ENCODE results near the gene PMM2.

Gene PMM2

DNA sequence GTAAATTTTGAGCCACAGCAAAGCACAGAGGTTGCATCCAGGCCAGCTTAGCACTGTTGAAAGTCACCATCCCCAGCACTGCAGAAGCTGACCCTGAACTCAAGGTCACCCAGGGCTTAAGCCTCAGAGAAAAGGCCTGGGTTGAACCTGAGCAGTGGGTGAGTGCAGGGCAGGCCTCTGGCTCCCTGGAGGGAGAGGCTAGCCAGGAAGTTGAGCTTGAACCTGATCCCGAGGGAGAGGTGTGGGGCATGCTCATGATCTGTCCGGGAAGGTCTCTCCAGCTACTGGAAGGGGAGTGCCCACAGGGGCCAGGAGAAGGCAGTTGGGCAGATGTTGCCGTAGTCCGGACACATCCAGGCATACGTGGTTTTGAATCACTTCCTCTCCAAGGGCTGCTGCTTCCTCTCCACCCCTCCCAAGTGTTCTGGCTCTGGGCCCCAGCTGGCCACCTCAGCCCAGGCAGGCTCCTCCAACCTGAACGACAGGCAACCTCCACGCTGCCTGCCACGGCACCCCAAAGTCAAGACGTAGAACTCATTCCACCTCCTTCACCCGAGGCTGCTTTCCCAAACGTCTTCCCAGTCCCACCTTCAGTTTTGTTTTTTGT is 52.7 kb downstream of the PMM2 start:
- peaks cover 63 to 99% (median 90%) of the 10 kb centered on the region in 11 experiments for H3K36me3 ChIP-seq
- peaks cover 55 to 100% (median 98%) of the 10 kb centered on the region in 10 experiments for H3K4me1 ChIP-seq
- H3K9ac ChIP-seq: peak overlapping the region; percentile 28 to 73 (median 69); a peak in 20 of 22 replicates
- peaks cover 19 to 97% (median 90%) of the 10 kb centered on the region in 11 experiments; a peak in 21 of 22 replicates for H4K20me1 ChIP-seq
- H3K9me3 ChIP-seq (replicated peaks in 1 of 11): no peaks in the 10 kb centered on the region
- peak overlapping the region; percentile 31 to 84 (median 79); a peak in 21 of 22 replicates for H3K27ac ChIP-seq
- peak overlapping the region; percentile 85 to 100 (median 93) for H3K4me2 ChIP-seq
- peak overlapping the region in 8 of 10 experiments; percentile 5 to 54 (median 30); a peak in 13 of 20 replicates for H3K4me3 ChIP-seq
- TF ChIP-seq Cebpa-rat (IDR thresholded peaks at IDR 0.05): no peak
- H3K27me3 ChIP-seq: no peaks in the 10 kb centered on the region; a peak in 1 of 22 replicates

DNA sequence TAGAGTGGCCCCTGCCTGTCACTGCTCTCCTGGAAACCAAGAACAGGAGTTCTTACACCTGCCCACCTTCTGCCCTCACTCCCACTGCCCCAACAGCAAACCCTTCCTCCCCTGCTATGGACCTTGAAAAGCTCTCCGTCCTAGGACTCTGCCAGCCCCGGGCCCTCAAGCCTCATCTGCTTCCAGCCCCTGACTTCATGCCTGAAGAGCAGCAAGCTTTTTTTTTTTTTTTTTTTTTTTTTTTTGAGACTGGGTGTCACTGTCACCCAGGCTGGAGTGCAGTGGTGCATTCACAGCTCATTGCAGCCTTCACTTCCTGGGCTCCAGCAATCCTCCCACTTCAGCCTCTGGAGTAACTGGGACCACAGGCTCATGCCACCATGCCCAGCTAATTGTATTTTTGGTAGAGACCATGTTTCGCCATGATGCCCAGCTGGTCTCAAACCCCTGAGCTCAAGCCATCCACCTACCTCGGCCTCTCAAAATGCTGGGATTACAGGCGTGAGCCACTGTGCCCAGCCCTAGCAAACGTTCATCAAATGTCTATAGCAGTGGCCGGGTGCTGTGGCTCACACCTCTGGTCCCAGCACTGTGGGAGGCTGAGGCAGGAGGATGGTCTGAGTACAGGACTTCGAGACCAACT is 54.2 kb downstream of the PMM2 start:
- Histone ChIP-seq H3K9ac (peak overlapping the region in 8 of 11 experiments; percentile 24 to 71 (median 54); a peak in 11 of 22 replicates), H3K36me3 (peaks cover 60 to 99% (median 90%) of the 10 kb centered on the region in 11 experiments), H3K9me3 (replicated peaks in 1 of 11) (no peaks in the 10 kb centered on the region), H3K4me3 (no peak overlapping the region), H3K27me3 (no peaks in the 10 kb centered on the region; a peak in 1 of 22 replicates), H3K4me1 (peaks cover 69 to 100% (median 98%) of the 10 kb centered on the region in 10 experiments), H3K4me2 (peak overlapping the region; percentile 85 to 100 (median 93)), H4K20me1 (peaks cover 4 to 97% (median 89%) of the 10 kb centered on the region in 11 experiments; a peak in 21 of 22 replicates), H3K27ac (peak overlapping the region in 9 of 11 experiments; percentile 75 to 84 (median 80); a peak in 18 of 22 replicates)
- no peak for TF ChIP-seq Cebpa-rat (IDR thresholded peaks at IDR 0.05)

DNA sequence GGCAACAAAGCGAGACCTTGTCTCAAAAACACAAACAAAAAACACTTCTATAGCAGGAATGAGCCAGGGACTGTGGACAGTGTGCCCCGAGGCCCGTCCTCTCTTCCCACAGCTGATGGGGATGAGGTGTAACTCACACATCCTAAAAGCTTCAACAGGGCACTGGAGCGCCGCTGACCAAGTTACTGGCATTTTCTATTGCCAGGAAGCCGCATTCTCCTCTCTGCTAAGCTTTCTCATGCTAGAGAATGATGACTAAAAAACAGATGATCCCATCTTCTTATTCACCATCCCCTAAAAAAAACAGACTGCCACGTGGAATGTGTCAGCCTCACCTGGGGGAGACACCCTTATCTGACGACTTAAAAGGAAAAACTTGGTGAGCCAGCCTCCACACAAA is 54.9 kb downstream of the PMM2 start:
- H3K4me2 ChIP-seq: peak overlapping the region in 10 of 11 experiments; percentile 85 to 100 (median 94); a peak in 20 of 22 replicates
- peaks cover 53 to 94% (median 86%) of the 10 kb centered on the region in 11 experiments for H3K36me3 ChIP-seq
- TF ChIP-seq Cebpa-rat (IDR thresholded peaks at IDR 0.05): no peak
- H3K4me3 ChIP-seq: no peak overlapping the region
- H3K4me1 ChIP-seq: peaks cover 74 to 100% (median 98%) of the 10 kb centered on the region in 10 experiments
- peak overlapping the region in 8 of 11 experiments; percentile 30 to 84 (median 80); a peak in 16 of 22 replicates for H3K27ac ChIP-seq
- H3K9ac ChIP-seq: peak overlapping the region in 3 of 11 experiments; percentile 3 to 23 (median 5); a peak in 3 of 22 replicates
- H3K27me3 ChIP-seq: no peaks in the 10 kb centered on the region; a peak in 1 of 22 replicates
- peaks cover 0 to 96% (median 86%) of the 10 kb centered on the region in 11 experiments; a peak in 21 of 22 replicates for H4K20me1 ChIP-seq
- no peaks in the 10 kb centered on the region for H3K9me3 ChIP-seq (replicated peaks in 1 of 11)

GRCh38 chr16:8853150-8853549 is 55.5 kb downstream of the PMM2 start:
- Histone ChIP-seq H3K4me3 (no peak overlapping the region), H4K20me1 (peaks cover 0 to 98% (median 84%) of the 10 kb centered on the region in 11 experiments; a peak in 21 of 22 replicates), H3K9me3 (replicated peaks in 1 of 11) (no peaks in the 10 kb centered on the region), H3K4me1 (peaks cover 75 to 100% (median 100%) of the 10 kb centered on the region in 10 experiments), H3K36me3 (peaks cover 53 to 94% (median 86%) of the 10 kb centered on the region in 11 experiments), H3K27me3 (no peaks in the 10 kb centered on the region; a peak in 1 of 22 replicates), H3K27ac (peak overlapping the region in 9 of 11 experiments; percentile 19 to 84 (median 75); a peak in 16 of 22 replicates), H3K9ac (peak overlapping the region in 4 of 11 experiments; percentile 3 to 23 (median 14); a peak in 2 of 22 replicates), H3K4me2 (peak overlapping the region; percentile 42 to 100 (median 93); a peak in 20 of 22 replicates)
- TF ChIP-seq Cebpa-rat (IDR thresholded peaks at IDR 0.05): no peak

DNA sequence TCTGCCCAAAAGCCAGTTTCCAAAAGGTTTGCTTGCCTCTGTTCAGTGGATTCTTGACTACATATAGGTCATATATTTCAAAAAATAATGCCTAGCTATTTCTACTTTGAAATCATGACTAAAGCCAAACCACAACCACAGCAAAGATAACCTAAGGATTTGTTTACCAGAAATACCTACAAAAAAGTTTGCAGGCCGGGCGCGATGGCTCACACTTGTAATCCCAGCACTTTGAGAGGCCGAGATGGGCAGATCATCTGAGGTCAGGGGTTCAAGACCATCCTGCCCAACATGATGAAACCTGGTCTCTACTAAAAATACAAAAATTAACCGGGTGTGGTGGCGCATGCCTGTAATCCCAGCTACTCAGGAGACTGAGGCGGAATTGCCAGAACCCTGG is 56.0 kb downstream of the PMM2 start:
- Histone ChIP-seq H3K9me3 (replicated peaks in 1 of 11) (no peaks in the 10 kb centered on the region), H3K4me2 (peak overlapping the region; percentile 42 to 100 (median 93); a peak in 18 of 22 replicates), H3K27ac (peak overlapping the region in 9 of 11 experiments; percentile 19 to 84 (median 75); a peak in 14 of 22 replicates), H3K27me3 (no peaks in the 10 kb centered on the region; a peak in 1 of 22 replicates), H3K36me3 (peaks cover 53 to 94% (median 86%) of the 10 kb centered on the region in 11 experiments), H3K4me3 (no peak overlapping the region), H3K9ac (peak overlapping the region in 3 of 11 experiments; percentile 7 to 23 (median 21); a peak in 1 of 22 replicates), H3K4me1 (peaks cover 75 to 100% (median 100%) of the 10 kb centered on the region in 10 experiments), H4K20me1 (peaks cover 5 to 98% (median 84%) of the 10 kb centered on the region in 11 experiments; a peak in 21 of 22 replicates)
- TF ChIP-seq Cebpa-rat (IDR thresholded peaks at IDR 0.05): no peak

DNA sequence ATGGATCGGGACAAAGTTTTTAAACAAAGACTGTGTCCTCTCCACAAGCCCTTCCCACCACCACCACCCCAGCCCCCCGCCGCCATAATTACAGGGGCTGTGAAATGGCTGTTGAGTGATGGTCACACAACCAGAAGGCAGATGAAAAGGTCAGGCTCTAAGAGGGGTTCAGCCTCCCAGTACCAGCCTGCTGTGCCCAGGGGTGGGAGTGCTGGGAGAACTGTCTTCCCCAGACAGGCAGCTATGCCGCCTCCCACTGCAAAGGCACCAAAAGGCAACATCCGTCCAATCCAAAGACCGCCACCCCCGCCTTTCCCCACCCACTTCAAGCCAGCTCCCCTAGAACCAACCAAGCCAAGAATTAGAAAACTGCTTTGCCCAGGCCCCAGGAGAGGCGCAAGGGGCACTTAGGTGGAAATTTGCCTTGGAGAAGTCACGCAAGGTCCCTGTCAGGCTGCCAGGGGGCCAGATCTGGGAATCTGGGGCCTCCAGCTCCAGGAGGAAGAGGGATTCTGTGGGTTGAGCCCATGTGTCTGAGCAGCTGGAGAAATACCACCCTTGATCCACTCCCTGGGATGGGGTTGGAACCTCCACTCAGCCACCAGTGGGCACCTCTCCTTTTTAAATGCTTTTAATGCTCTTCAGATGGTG is 56.8 kb downstream of the PMM2 start:
- peak overlapping the region in 9 of 11 experiments; percentile 12 to 100 (median 99); a peak in 16 of 22 replicates for H3K4me2 ChIP-seq
- H3K4me1 ChIP-seq: peaks cover 69 to 100% (median 100%) of the 10 kb centered on the region in 10 experiments
- peaks cover 13 to 98% (median 84%) of the 10 kb centered on the region in 11 experiments; a peak in 21 of 22 replicates for H4K20me1 ChIP-seq

DNA sequence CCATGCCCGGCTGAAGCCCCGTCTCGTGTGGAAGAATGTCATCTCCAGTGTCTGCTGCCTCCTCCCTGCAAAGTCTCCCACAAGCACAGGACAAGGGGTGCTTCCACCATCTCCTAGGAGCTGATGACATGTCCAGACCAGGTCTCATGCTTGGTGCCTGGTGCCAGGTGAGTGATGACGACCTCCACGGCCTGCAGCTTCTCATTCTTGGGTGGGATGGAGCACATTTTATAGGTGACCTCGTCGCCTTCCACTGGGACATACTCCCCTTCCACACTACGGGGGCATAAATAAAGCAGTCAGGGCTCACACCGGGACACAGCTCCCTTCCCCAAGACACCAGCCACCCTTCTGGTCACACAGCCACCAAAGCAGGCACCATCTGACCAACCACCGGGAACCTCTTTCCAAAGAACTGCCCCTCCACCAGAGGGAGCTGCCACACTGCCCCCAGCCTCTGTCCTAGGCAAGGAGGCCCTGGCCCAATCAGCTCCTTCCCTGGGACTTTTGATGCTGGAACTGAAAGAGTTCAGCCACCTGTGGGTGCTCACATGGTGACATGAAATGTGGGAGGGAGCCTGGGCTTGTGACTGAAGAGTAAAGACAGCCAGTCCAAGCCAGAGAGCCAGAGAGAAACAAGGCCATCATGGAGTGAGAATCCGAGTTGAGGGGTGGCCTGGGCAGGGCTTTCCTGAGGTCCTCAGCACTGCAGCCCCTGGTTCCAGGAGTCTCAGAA is 57.6 kb downstream of the PMM2 start:
- no peak for TF ChIP-seq Cebpa-rat (IDR thresholded peaks at IDR 0.05)
- Histone ChIP-seq H4K20me1 (peaks cover 21 to 98% (median 84%) of the 10 kb centered on the region in 11 experiments; a peak in 21 of 22 replicates), H3K27ac (peak overlapping the region in 10 of 11 experiments; percentile 36 to 80 (median 64); a peak in 19 of 22 replicates), H3K4me3 (no peak overlapping the region), H3K36me3 (peaks cover 51 to 94% (median 86%) of the 10 kb centered on the region in 11 experiments), H3K4me2 (peak overlapping the region in 10 of 11 experiments; percentile 87 to 100 (median 98); a peak in 19 of 22 replicates), H3K9me3 (replicated peaks in 1 of 11) (no peaks in the 10 kb centered on the region), H3K27me3 (no peaks in the 10 kb centered on the region; a peak in 1 of 22 replicates), H3K4me1 (peaks cover 62 to 100% (median 100%) of the 10 kb centered on the region in 10 experiments), H3K9ac (peak overlapping the region in 6 of 11 experiments; percentile 56 to 73 (median 66); a peak in 8 of 22 replicates)

More for the DNA sequence above, 56.8 kb downstream of the PMM2 start:
- Histone ChIP-seq H3K27me3 (no peaks in the 10 kb centered on the region; a peak in 1 of 22 replicates), H3K9ac (peak overlapping the region in 1 of 11 experiments; percentile 35; a peak in 1 of 22 replicates), H3K36me3 (peaks cover 51 to 94% (median 86%) of the 10 kb centered on the region in 11 experiments), H3K4me3 (no peak overlapping the region), H3K27ac (peak overlapping the region in 7 of 11 experiments; percentile 32 to 80 (median 70); a peak in 8 of 22 replicates), H3K9me3 (replicated peaks in 1 of 11) (no peaks in the 10 kb centered on the region)
- no peak for TF ChIP-seq Cebpa-rat (IDR thresholded peaks at IDR 0.05)

Measured in BLaER1 treated with 17β-estradiol and CSF1 and Interleukin-3, amounts not matched to agents 10 nM and 100 nM (cell line).